HG03135 (cell line): ENCODE data around the gene GFI1B.
"Not testable (repeated sequence)": the region's sequence is repeated elsewhere in the genome, so short reads cannot be mapped to it uniquely, and the experiment has no call there.

Source experiments
- ATAC-seq: cut with Tn5 transposase; IDR thresholded peaks from one replicate; pipeline ENCODE4 v1.9.1; 2021; ENCODE audit warnings: mild to moderate bottlenecking, moderate library complexity; ENCODE audit not compliant: unreplicated experiment

GFI1B gene

GRCh38 chr9:132967908-132968307 lies 10.6 kb upstream of the GFI1B start:
- ATAC-seq: not testable (repeated sequence)

- ATAC-seq: no peak
Observed at GRCh38 chr9:132969783-132970182, 8.7 kb upstream of the GFI1B start.

- ATAC-seq: no peak
Observed at GRCh38 chr9:132970324-132971062, 8.0 kb upstream of the GFI1B start.

- no peak for ATAC-seq
Observed at GRCh38 chr9:132973166-132973565, 5.3 kb upstream of the GFI1B start.

GRCh38 chr9:132973713-132974112 lies 4.8 kb upstream of the GFI1B start:
- no peak for ATAC-seq

GRCh38 chr9:132975961-132976360 lies 2.5 kb upstream of the GFI1B start:
- no peak for ATAC-seq

GRCh38 chr9:132976571-132976970 lies 1.9 kb upstream of the GFI1B start:
- ATAC-seq: no peak

- no peak for ATAC-seq
Observed at GRCh38 chr9:132978112-132978450, 413 bp upstream of the GFI1B start.

GRCh38 chr9:132980157-132980556 lies 1.7 kb downstream of the GFI1B start:
- ATAC-seq: no peak

GRCh38 chr9:132982458-132982857 lies 4.0 kb downstream of the GFI1B start:
- ATAC-seq: peak; percentile 68

- ATAC-seq: no peak
Observed at GRCh38 chr9:132983491-132984201, 5.2 kb downstream of the GFI1B start.

GRCh38 chr9:132984202-132985070 lies 5.9 kb downstream of the GFI1B start:
- no peak for ATAC-seq

GRCh38 chr9:132985071-132985350 lies 6.5 kb downstream of the GFI1B start:
- ATAC-seq: no peak

GRCh38 chr9:132985489-132985888 lies 7.0 kb downstream of the GFI1B start:
- no peak for ATAC-seq

- ATAC-seq: no peak
Observed at GRCh38 chr9:132986114-132986513, 7.6 kb downstream of the GFI1B start.

GRCh38 chr9:132986640-132987620 lies 8.4 kb downstream of the GFI1B start:
- no peak for ATAC-seq

- ATAC-seq: no peak
Observed at GRCh38 chr9:132988244-132989013, 9.9 kb downstream of the GFI1B start.

GRCh38 chr9:132989014-132989310 lies 10.5 kb downstream of the GFI1B start:
- ATAC-seq: no peak

- ATAC-seq: no peak
Observed at GRCh38 chr9:132989414-132989996, 11.0 kb downstream of the GFI1B start.
